Measurements from ENCODE around the gene AMMECR1.

AMMECR1 gene

DNA sequence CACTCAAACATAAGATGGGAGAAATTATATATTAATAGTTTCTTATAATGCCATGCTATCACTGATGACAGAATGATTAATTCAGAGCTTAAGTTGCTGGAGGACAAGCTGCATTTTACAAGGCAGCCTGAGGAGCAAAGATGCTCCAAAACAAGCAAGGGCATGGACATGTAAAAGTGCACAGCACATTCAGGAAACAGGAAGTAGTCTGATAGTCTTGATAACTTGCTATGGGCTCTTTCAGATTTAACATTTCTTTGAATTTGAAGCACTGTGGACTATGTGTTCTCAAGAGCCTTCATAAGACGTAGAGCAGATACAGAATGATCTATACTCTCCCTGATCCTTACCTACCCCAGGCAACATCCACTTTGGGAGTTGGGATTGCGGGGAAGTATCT is 50.0 kb downstream of the AMMECR1 start:
- no peaks in the 10 kb centered on the region for H3K36me3 ChIP-seq (ENCODE audit: control insufficient read depth in 5 of 5, insufficient read depth in 5 of 5, low read length in 5 of 5)
- no peak overlapping the region for H3K27ac ChIP-seq (ENCODE audit: low read depth, low read length)
- H3K9me3 ChIP-seq (ENCODE audit: control insufficient read depth in 5 of 5, low read length in 5 of 5) = no peaks in the 10 kb centered on the region
- no peaks in the 10 kb centered on the region for H3K27me3 ChIP-seq (ENCODE audit: control insufficient read depth in 5 of 5, insufficient read depth in 4 of 5, low read length in 5 of 5)
- no peak overlapping the region for H3K9ac ChIP-seq (ENCODE audit: low read length in 5 of 5)
- H3K4me3 ChIP-seq (ENCODE audit: low read depth in 1 of 5, low read length in 5 of 5) = no peak overlapping the region
- H3K4me1 ChIP-seq (ENCODE audit: control insufficient read depth in 5 of 5, insufficient read depth in 5 of 5, low read length in 5 of 5) = no peaks in the 10 kb centered on the region

DNA sequence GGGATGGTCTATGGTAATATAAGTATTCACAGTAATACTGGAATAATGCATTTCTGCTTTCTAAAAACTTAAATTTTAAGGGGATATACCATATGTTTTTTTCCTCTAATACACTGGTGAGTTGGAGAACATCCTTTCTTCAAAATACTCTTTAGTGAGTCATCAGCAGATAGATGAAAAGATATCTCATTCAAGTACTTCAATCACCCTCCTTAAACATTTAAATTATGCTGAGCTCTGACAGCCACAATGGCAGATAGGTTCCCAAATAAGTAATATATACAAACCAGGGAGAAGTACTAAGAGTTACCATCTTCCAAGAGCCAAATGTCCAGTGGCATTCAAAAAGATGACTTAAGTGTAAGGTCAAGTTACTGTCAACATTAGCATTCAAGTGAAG is 52.2 kb downstream of the AMMECR1 start:
- no peaks in the 10 kb centered on the region for H3K4me1 ChIP-seq (ENCODE audit: control insufficient read depth in 5 of 5, insufficient read depth in 5 of 5, low read length in 5 of 5)
- no peaks in the 10 kb centered on the region for H3K36me3 ChIP-seq (ENCODE audit: control insufficient read depth in 5 of 5, insufficient read depth in 5 of 5, low read length in 5 of 5)
- no peak overlapping the region for H3K9ac ChIP-seq (ENCODE audit: low read length in 5 of 5)
- no peak overlapping the region for H3K27ac ChIP-seq (ENCODE audit: low read depth, low read length)
- no peak overlapping the region for H3K4me3 ChIP-seq (ENCODE audit: low read depth in 1 of 5, low read length in 5 of 5)
- H3K9me3 ChIP-seq (ENCODE audit: control insufficient read depth in 5 of 5, low read length in 5 of 5) = no peaks in the 10 kb centered on the region
- H3K27me3 ChIP-seq (ENCODE audit: control insufficient read depth in 5 of 5, insufficient read depth in 4 of 5, low read length in 5 of 5) = no peaks in the 10 kb centered on the region

DNA sequence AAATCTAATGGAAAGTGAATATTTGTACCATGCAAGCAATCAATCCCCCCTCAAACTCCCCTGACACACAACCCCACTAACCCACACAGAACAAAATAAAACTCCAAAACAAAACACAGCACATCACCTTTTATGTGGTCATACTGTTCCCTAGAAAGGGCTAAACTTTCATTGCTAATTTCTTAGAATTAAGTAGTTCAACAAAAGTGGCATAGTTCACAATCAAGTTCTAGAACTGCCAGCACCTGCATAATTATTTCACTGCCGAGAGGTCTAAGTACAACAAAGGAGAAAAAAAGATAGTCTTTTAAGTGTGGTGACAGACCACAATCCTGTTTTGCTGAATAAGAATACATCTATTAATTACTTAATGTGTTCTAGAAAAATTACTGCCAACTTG is 58.8 kb downstream of the AMMECR1 start:
- Histone ChIP-seq H3K27ac (ENCODE audit: low read depth, low read length) (no peak overlapping the region), H3K4me1 (ENCODE audit: control insufficient read depth in 5 of 5, insufficient read depth in 5 of 5, low read length in 5 of 5) (no peaks in the 10 kb centered on the region), H3K9ac (ENCODE audit: low read length in 5 of 5) (no peak overlapping the region), H3K36me3 (ENCODE audit: control insufficient read depth in 5 of 5, insufficient read depth in 5 of 5, low read length in 5 of 5) (no peaks in the 10 kb centered on the region), H3K9me3 (ENCODE audit: control insufficient read depth in 5 of 5, low read length in 5 of 5) (no peaks in the 10 kb centered on the region), H3K4me3 (ENCODE audit: low read depth in 1 of 5, low read length in 5 of 5) (no peak overlapping the region), H3K27me3 (ENCODE audit: control insufficient read depth in 5 of 5, insufficient read depth in 4 of 5, low read length in 5 of 5) (no peaks in the 10 kb centered on the region)

DNA sequence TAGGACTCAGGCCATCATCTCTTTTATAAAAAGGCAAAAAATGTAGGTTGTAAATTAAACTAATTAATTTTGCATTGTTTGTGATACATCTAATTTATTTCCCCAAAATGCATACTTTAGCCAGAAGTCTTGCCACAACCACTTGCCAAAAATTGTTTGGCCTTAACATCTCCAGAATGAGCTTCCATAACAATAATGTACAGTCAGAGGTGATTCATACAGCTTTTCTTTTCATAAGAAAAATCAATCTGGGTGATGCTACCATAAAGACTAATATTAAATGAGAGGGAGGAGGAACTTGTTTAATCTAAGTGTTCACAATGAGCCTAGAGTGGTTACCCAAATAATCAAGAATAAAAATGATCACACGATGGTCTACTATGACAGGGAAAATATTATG is 59.3 kb downstream of the AMMECR1 start:
- Histone ChIP-seq H3K36me3 (ENCODE audit: control insufficient read depth in 5 of 5, insufficient read depth in 5 of 5, low read length in 5 of 5) (no peaks in the 10 kb centered on the region), H3K9ac (ENCODE audit: low read length in 5 of 5) (no peak overlapping the region)

DNA sequence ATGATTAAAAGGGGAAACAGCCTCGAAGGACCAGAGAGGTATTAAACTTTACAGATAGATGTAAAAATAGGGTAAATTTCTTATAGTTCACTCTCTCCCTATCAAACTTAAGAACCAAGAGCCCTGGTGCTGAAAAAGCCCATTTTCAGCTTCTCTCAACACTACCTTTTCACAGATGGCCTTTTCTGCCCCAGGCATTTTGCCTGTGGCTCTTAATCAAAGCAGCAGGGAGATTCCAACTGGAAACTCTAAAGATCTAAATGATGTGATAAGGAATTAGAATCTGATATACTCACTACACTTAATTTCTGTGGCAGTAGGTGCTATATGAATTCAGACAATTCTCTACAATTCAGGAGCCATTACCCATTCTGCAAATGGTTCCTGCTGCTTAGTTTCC is 60.0 kb downstream of the AMMECR1 start:
- no peaks in the 10 kb centered on the region for H3K27me3 ChIP-seq (ENCODE audit: control insufficient read depth in 5 of 5, insufficient read depth in 4 of 5, low read length in 5 of 5)

More for the DNA sequence above, 59.3 kb downstream of the AMMECR1 start:
- Histone ChIP-seq H3K9me3 (ENCODE audit: control insufficient read depth in 5 of 5, low read length in 5 of 5) (no peaks in the 10 kb centered on the region), H3K27ac (ENCODE audit: low read depth, low read length) (no peak overlapping the region), H3K4me3 (ENCODE audit: low read depth in 1 of 5, low read length in 5 of 5) (no peak overlapping the region), H3K4me1 (ENCODE audit: control insufficient read depth in 5 of 5, insufficient read depth in 5 of 5, low read length in 5 of 5) (no peaks in the 10 kb centered on the region), H3K27me3 (ENCODE audit: control insufficient read depth in 5 of 5, insufficient read depth in 4 of 5, low read length in 5 of 5) (no peaks in the 10 kb centered on the region)

DNA sequence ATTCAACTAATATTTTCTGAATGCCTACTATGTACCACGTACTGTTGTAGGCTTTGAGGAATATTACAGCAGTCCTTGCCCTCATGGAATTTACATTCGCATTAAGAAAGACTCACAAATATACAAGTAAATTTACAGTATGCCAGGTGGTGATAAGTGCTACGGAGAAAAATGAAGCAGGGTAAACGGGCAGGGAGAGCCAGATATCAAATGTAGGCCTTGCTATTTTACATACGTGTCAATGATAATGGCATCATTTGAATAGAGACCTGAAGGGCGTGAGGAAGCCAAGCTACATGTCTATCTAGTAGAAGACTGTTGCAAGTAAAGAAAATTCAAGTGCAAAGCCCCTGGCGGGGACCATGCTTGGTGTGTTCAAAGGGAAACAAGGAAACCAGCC is 65.2 kb downstream of the AMMECR1 start:
- H3K27me3 ChIP-seq (ENCODE audit: control insufficient read depth in 5 of 5, insufficient read depth in 4 of 5, low read length in 5 of 5) = peaks cover 0 to 3% (median 0%) of the 10 kb centered on the region in 5 donors
- no peak overlapping the region for H3K4me3 ChIP-seq (ENCODE audit: low read depth in 1 of 5, low read length in 5 of 5)
- no peaks in the 10 kb centered on the region for H3K36me3 ChIP-seq (ENCODE audit: control insufficient read depth in 5 of 5, insufficient read depth in 5 of 5, low read length in 5 of 5)
- H3K4me1 ChIP-seq (ENCODE audit: control insufficient read depth in 5 of 5, insufficient read depth in 5 of 5, low read length in 5 of 5) = no peaks in the 10 kb centered on the region
- H3K9ac ChIP-seq (ENCODE audit: low read length in 5 of 5) = no peak overlapping the region
- H3K9me3 ChIP-seq (ENCODE audit: control insufficient read depth in 5 of 5, low read length in 5 of 5) = no peaks in the 10 kb centered on the region
- H3K27ac ChIP-seq (ENCODE audit: low read depth, low read length) = no peak overlapping the region

More for the DNA sequence above, 60.0 kb downstream of the AMMECR1 start:
- Histone ChIP-seq H3K4me1 (ENCODE audit: control insufficient read depth in 5 of 5, insufficient read depth in 5 of 5, low read length in 5 of 5) (no peaks in the 10 kb centered on the region), H3K9me3 (ENCODE audit: control insufficient read depth in 5 of 5, low read length in 5 of 5) (no peaks in the 10 kb centered on the region), H3K36me3 (ENCODE audit: control insufficient read depth in 5 of 5, insufficient read depth in 5 of 5, low read length in 5 of 5) (no peaks in the 10 kb centered on the region), H3K4me3 (ENCODE audit: low read depth in 1 of 5, low read length in 5 of 5) (no peak overlapping the region), H3K9ac (ENCODE audit: low read length in 5 of 5) (no peak overlapping the region), H3K27ac (ENCODE audit: low read depth, low read length) (no peak overlapping the region)

DNA sequence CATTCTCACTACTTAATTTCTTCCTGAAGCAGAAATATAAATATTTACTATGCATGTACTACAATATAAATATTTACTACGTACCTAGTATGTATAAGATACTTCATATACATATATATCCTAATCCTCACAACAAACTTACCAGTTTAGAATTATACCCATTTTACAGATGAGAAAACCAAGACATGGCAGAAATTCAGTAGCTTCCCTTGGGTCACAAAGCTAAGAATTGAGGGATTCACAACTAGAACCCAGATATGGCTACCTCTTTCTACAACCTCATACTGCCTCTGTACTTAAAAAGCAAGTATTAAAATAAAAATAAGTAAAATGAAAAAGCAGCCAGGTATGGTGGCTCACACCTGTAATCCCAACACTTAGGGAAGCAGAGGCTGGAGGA is 65.9 kb downstream of the AMMECR1 start:
- Histone ChIP-seq H3K27ac (ENCODE audit: low read depth, low read length) (no peak overlapping the region), H3K4me1 (ENCODE audit: control insufficient read depth in 5 of 5, insufficient read depth in 5 of 5, low read length in 5 of 5) (no peaks in the 10 kb centered on the region), H3K9me3 (ENCODE audit: control insufficient read depth in 5 of 5, low read length in 5 of 5) (no peaks in the 10 kb centered on the region), H3K27me3 (ENCODE audit: control insufficient read depth in 5 of 5, insufficient read depth in 4 of 5, low read length in 5 of 5) (peaks cover 0 to 3% (median 0%) of the 10 kb centered on the region in 5 donors), H3K4me3 (ENCODE audit: low read depth in 1 of 5, low read length in 5 of 5) (no peak overlapping the region), H3K36me3 (ENCODE audit: control insufficient read depth in 5 of 5, insufficient read depth in 5 of 5, low read length in 5 of 5) (no peaks in the 10 kb centered on the region), H3K9ac (ENCODE audit: low read length in 5 of 5) (no peak overlapping the region)

DNA sequence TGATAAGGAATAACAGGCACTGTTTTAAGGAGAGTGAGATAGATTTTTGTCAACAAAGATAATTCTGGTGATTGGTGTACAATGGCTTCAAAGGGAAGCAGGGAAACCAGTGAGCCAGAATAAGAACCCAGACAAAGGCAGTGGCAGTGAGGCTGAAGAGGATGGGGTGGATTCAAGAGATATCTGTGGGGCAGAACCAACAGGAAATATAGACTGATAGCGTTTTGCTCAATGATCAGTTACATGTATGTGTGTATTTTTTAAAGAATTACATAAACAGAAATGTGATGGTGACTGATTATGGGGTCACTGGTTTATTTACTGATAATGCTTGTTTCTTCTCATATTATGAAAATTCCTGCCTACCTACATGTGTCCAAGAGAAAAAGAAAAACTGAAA is 66.4 kb downstream of the AMMECR1 start:
- Histone ChIP-seq H3K9me3 (ENCODE audit: control insufficient read depth in 5 of 5, low read length in 5 of 5) (no peaks in the 10 kb centered on the region), H3K9ac (ENCODE audit: low read length in 5 of 5) (no peak overlapping the region), H3K36me3 (ENCODE audit: control insufficient read depth in 5 of 5, insufficient read depth in 5 of 5, low read length in 5 of 5) (no peaks in the 10 kb centered on the region), H3K4me3 (ENCODE audit: low read depth in 1 of 5, low read length in 5 of 5) (no peak overlapping the region), H3K4me1 (ENCODE audit: control insufficient read depth in 5 of 5, insufficient read depth in 5 of 5, low read length in 5 of 5) (no peaks in the 10 kb centered on the region), H3K27ac (ENCODE audit: low read depth, low read length) (no peak overlapping the region), H3K27me3 (ENCODE audit: control insufficient read depth in 5 of 5, insufficient read depth in 4 of 5, low read length in 5 of 5) (peaks cover 0 to 3% (median 0%) of the 10 kb centered on the region in 5 donors)

DNA sequence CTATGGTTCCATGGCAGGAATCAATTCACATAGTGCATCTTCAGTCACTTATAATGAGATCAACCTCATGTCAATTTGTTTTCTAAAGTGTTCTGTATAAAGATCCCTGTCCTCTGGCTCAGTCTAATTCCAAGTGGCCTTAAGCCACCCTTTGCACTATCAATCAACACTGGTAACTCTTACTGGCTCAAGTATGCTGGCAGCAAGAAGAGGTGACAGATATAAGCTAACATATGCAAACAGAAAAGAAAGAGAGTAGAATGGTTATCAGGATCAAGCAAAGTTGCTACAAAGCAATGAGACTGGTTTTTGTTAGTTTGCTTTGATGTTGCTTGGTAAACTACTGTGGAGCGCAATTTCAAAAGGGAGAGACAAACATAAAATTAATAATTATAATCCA is 67.0 kb downstream of the AMMECR1 start:
- Histone ChIP-seq H3K4me1 (ENCODE audit: control insufficient read depth in 5 of 5, insufficient read depth in 5 of 5, low read length in 5 of 5) (no peaks in the 10 kb centered on the region), H3K36me3 (ENCODE audit: control insufficient read depth in 5 of 5, insufficient read depth in 5 of 5, low read length in 5 of 5) (no peaks in the 10 kb centered on the region), H3K27ac (ENCODE audit: low read depth, low read length) (no peak overlapping the region), H3K9me3 (ENCODE audit: control insufficient read depth in 5 of 5, low read length in 5 of 5) (no peaks in the 10 kb centered on the region), H3K4me3 (ENCODE audit: low read depth in 1 of 5, low read length in 5 of 5) (no peak overlapping the region), H3K27me3 (ENCODE audit: control insufficient read depth in 5 of 5, insufficient read depth in 4 of 5, low read length in 5 of 5) (peaks cover 0 to 3% (median 0%) of the 10 kb centered on the region in 5 donors), H3K9ac (ENCODE audit: low read length in 5 of 5) (no peak overlapping the region)

DNA sequence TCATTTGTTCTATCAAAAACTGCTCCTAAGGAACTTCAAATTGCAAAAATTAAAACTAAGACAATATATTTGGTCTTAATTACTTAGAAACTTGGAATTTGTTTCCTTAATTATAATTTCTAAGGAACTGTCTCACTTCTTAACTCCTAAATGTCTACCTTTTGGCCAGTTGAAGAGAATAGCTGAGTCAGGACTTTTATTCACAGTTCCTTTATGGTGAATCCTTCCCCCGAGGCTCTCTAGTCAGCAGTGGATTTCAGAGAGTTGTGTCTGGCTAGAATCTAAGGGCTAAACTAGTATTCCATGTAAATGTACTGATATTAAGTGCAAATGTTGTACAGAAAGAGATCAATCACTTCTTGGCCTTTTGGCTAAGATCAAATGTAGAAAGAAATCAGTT is 69.3 kb downstream of the AMMECR1 start:
- Histone ChIP-seq H3K36me3 (ENCODE audit: control insufficient read depth in 5 of 5, insufficient read depth in 5 of 5, low read length in 5 of 5) (no peaks in the 10 kb centered on the region), H3K9me3 (ENCODE audit: control insufficient read depth in 5 of 5, low read length in 5 of 5) (no peaks in the 10 kb centered on the region), H3K27ac (ENCODE audit: low read depth, low read length) (no peak overlapping the region), H3K27me3 (ENCODE audit: control insufficient read depth in 5 of 5, insufficient read depth in 4 of 5, low read length in 5 of 5) (peaks cover 0 to 3% (median 0%) of the 10 kb centered on the region in 5 donors), H3K4me1 (ENCODE audit: control insufficient read depth in 5 of 5, insufficient read depth in 5 of 5, low read length in 5 of 5) (no peaks in the 10 kb centered on the region), H3K4me3 (ENCODE audit: low read depth in 1 of 5, low read length in 5 of 5) (no peak overlapping the region), H3K9ac (ENCODE audit: low read length in 5 of 5) (no peak overlapping the region)

DNA sequence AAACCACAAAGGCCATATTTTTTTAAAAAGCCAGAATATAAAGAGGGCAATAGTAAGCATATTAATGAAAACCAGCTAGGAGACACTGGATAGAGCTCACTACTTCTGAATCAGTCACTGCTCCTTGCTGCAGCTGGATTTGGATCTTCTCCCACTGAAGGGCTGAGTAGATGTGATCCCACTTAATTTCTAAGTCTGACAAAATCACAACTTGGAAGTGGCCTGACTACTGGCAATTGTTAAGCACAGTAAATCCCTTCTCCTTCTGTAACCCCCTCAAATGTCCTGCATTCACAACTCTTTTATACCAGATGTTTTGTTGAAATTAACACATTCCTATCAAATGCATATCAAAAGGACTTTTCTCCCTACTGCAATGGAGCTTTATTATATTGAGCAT is 72.9 kb downstream of the AMMECR1 start:
- Histone ChIP-seq H3K9ac (ENCODE audit: low read length in 5 of 5) (no peak overlapping the region), H3K4me3 (ENCODE audit: low read depth in 1 of 5, low read length in 5 of 5) (no peak overlapping the region), H3K9me3 (ENCODE audit: control insufficient read depth in 5 of 5, low read length in 5 of 5) (no peaks in the 10 kb centered on the region), H3K36me3 (ENCODE audit: control insufficient read depth in 5 of 5, insufficient read depth in 5 of 5, low read length in 5 of 5) (no peaks in the 10 kb centered on the region), H3K27ac (ENCODE audit: low read depth, low read length) (no peak overlapping the region), H3K4me1 (ENCODE audit: control insufficient read depth in 5 of 5, insufficient read depth in 5 of 5, low read length in 5 of 5) (no peaks in the 10 kb centered on the region), H3K27me3 (ENCODE audit: control insufficient read depth in 5 of 5, insufficient read depth in 4 of 5, low read length in 5 of 5) (peaks cover 0 to 8% (median 2%) of the 10 kb centered on the region in 5 donors)
